Measurements from ENCODE around the gene KCNK3.

- TF ChIP-seq CTCF (optimal IDR thresholded peaks at IDR 0.05 in 1 of 3, IDR thresholded peaks at IDR 0.05 in 1 of 3, conservative IDR thresholded peaks at IDR 0.05 in 1 of 3; ENCODE audit: extremely low read depth in 1 of 3, insufficient read depth in 2 of 3, low read length in 3 of 3) (no peak), EZH2 (IDR thresholded peaks at IDR 0.05; ENCODE audit: low read length) (no peak)
These were observed 32.9 kb downstream of the KCNK3 start for GRCh38 chr2:26725521-26725820.
